HepG2 (cell line): ENCODE results near the gene CCDC142. TPM values are rescaled to one million over a fixed set of nuclear protein-coding genes. Genes with fewer than 3 reads are reported as not detected.

Experiments used
- ATM ChIP-seq: fragments of 450-650 bp; IDR thresholded peaks from 2 replicates; pipeline ENCODE4 v1.7.1; 2017; ENCODE audit warnings: mild to moderate bottlenecking, borderline replicate concordance
- HOXA3 ChIP-seq: sonication (generic); formaldehyde crosslinking; IDR thresholded peaks from 2 replicates; pipeline ENCODE4 v1.5.0; 2020; ENCODE audit warnings: missing genetic modification reagents
- KAT7 ChIP-seq: IDR thresholded peaks from 2 replicates; pipeline ENCODE4 v1.6.1; 2018; ENCODE audit warnings: borderline replicate concordance, missing compliant biosample characterization
- MYNN ChIP-seq: sonication (generic); formaldehyde crosslinking; IDR thresholded peaks from 2 replicates; pipeline ENCODE4 v1.4.0; 2020; ENCODE audit warnings: mild to moderate bottlenecking, low read depth, missing genetic modification reagents
- NFKBIZ ChIP-seq: IDR thresholded peaks from 2 replicates; pipeline ENCODE4 v1.6.1; 2018; ENCODE audit warnings: missing genetic modification reagents, missing compliant biosample characterization
- NFYB ChIP-seq: sonication (generic); formaldehyde crosslinking; IDR thresholded peaks from 2 replicates; pipeline ENCODE4 v1.4.0; 2020; ENCODE audit warnings: missing genetic modification reagents
- ZNF180 ChIP-seq: sonication (generic); formaldehyde crosslinking; IDR thresholded peaks from 2 replicates; pipeline ENCODE4 v1.4.0; 2020; ENCODE audit warnings: low read depth, missing genetic modification reagents, borderline replicate concordance
- ZNF367 ChIP-seq: sonication (generic); formaldehyde crosslinking; IDR thresholded peaks from 2 replicates; pipeline ENCODE4 v1.4.0; 2020; ENCODE audit warnings: missing genetic modification reagents, borderline replicate concordance
- ZNF432 ChIP-seq: sonication (generic); formaldehyde crosslinking; IDR thresholded peaks from 2 replicates; pipeline ENCODE4 v1.5.0; 2020; ENCODE audit warnings: missing genetic modification reagents, mild to moderate bottlenecking, borderline replicate concordance
- ZNF616 ChIP-seq: sonication (generic); formaldehyde crosslinking; IDR thresholded peaks from 2 replicates; pipeline ENCODE4 v1.5.0; 2020; ENCODE audit warnings: low read depth, mild to moderate bottlenecking, missing genetic modification reagents
- ZNF678 ChIP-seq: sonication (generic); formaldehyde crosslinking; IDR thresholded peaks from 2 replicates; pipeline ENCODE4 v1.4.0; 2020; ENCODE audit warnings: mild to moderate bottlenecking, missing genetic modification reagents
- polyA plus RNA-seq, 8 experiments: library from polyadenylated mRNA; depleted of rRNA in 3 of 8; stranded (reverse) in 7 of 8; unstranded in 1 of 8; fragments of >200 nt; fragmentation: Illumina TruSeq in 4 of 8; extraction: Trizol in 4 of 8; gene quantifications; 2 replicates each; pipeline versions ENCODE4 v1.2.1 to v1.2.3, GENCODE V29; 2011 to 2016; ENCODE audit warnings: low read depth in 4 of 8, missing spikeins in 1 of 8, mixed read lengths in 1 of 8; ENCODE audit not compliant: insufficient read depth in 1 of 8
- total RNA-seq, 5 experiments: library from RNA; depleted of rRNA; stranded (reverse); fragments of >200 nt; fragmentation: Illumina TruSeq; extraction: Trizol; gene quantifications; 2 replicates each; pipeline ENCODE4 v1.2.3, GENCODE V29; 2016; ENCODE audit warnings: low read depth in 1 of 5
- TF ChIP-seq, protein P1 (sequence below): sonication (generic); formaldehyde crosslinking; conservative IDR thresholded peaks from 2 replicates; pipeline ENCODE4 v1.4.0; 2020; ENCODE audit warnings: missing genetic modification reagents
- TF ChIP-seq, protein P2 (sequence below): sonication (generic); formaldehyde crosslinking; conservative IDR thresholded peaks from 2 replicates; pipeline ENCODE4 v1.4.0; 2020; ENCODE audit warnings: mild to moderate bottlenecking, missing genetic modification reagents, moderate library complexity
- TF ChIP-seq, protein P3 (sequence below): sonication (generic); formaldehyde crosslinking; IDR thresholded peaks from 2 replicates; pipeline ENCODE4 v1.4.0; 2020; ENCODE audit warnings: missing genetic modification reagents
- TF ChIP-seq, protein P4 (sequence below): sonication (generic); formaldehyde crosslinking; IDR thresholded peaks from 2 replicates; pipeline ENCODE4 v1.8.0; 2022; ENCODE audit warnings: low read depth, missing genetic modification reagents
- TF ChIP-seq, protein P5 (sequence below): sonication (generic); formaldehyde crosslinking; IDR thresholded peaks from 2 replicates; pipeline ENCODE4 v1.4.0; 2020; ENCODE audit warnings: missing genetic modification reagents

The CCDC142 gene
- total and polyA plus RNA-seq, 2 of the 13 experiments (the other 11 are each of a cell fraction or from before 2014, with no cell fraction given) = 14.7 to 30.4 TPM

DNA sequence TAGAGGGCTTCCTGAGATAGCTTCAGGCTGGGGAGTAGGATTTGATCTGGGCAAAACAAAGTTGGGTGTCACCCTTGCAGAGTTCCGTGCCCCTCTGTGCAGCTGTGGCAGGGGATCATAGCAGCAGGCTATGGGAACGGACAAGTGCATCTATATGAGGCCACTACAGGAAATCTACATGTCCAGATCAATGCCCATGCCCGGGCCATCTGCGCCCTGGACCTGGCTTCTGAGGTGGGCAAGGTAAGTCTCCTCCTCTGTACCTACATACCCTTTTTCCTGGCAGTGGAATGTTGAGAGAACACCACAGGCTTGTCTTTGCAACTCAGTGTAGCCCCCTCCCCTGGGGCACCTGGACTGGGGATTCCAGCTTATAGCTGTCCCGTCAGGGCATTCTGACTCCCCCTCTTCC, 57.8 kb downstream of the CCDC142 start (continued):
- TF ChIP-seq, protein P1, sequence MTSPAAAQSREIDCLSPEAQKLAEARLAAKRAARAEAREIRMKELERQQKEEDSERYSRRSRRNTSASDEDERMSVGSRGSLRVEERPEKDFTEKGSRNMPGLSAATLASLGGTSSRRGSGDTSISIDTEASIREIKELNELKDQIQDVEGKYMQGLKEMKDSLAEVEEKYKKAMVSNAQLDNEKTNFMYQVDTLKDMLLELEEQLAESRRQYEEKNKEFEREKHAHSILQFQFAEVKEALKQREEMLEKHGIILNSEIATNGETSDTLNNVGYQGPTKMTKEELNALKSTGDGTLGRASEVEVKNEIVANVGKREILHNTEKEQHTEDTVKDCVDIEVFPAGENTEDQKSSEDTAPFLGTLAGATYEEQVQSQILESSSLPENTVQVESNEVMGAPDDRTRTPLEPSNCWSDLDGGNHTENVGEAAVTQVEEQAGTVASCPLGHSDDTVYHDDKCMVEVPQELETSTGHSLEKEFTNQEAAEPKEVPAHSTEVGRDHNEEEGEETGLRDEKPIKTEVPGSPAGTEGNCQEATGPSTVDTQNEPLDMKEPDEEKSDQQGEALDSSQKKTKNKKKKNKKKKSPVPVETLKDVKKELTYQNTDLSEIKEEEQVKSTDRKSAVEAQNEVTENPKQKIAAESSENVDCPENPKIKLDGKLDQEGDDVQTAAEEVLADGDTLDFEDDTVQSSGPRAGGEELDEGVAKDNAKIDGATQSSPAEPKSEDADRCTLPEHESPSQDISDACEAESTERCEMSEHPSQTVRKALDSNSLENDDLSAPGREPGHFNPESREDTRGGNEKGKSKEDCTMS = no peak
- no peak for TF ChIP-seq ZNF180 (CRISPR knock-in tag)
- TF ChIP-seq ZNF616 (CRISPR knock-in tag) = 0 out of 2 replicates have a peak, but pooled peaks have one; percentile 41
- TF ChIP-seq NFYB (CRISPR knock-in tag) = no peak
- TF ChIP-seq, protein P2, sequence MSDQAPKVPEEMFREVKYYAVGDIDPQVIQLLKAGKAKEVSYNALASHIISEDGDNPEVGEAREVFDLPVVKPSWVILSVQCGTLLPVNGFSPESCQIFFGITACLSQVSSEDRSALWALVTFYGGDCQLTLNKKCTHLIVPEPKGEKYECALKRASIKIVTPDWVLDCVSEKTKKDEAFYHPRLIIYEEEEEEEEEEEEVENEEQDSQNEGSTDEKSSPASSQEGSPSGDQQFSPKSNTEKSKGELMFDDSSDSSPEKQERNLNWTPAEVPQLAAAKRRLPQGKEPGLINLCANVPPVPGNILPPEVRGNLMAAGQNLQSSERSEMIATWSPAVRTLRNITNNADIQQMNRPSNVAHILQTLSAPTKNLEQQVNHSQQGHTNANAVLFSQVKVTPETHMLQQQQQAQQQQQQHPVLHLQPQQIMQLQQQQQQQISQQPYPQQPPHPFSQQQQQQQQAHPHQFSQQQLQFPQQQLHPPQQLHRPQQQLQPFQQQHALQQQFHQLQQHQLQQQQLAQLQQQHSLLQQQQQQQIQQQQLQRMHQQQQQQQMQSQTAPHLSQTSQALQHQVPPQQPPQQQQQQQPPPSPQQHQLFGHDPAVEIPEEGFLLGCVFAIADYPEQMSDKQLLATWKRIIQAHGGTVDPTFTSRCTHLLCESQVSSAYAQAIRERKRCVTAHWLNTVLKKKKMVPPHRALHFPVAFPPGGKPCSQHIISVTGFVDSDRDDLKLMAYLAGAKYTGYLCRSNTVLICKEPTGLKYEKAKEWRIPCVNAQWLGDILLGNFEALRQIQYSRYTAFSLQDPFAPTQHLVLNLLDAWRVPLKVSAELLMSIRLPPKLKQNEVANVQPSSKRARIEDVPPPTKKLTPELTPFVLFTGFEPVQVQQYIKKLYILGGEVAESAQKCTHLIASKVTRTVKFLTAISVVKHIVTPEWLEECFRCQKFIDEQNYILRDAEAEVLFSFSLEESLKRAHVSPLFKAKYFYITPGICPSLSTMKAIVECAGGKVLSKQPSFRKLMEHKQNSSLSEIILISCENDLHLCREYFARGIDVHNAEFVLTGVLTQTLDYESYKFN = no peak; the same call in 1 of the 2 replicates
- no peak for TF ChIP-seq HOXA3
- TF ChIP-seq, protein P3, sequence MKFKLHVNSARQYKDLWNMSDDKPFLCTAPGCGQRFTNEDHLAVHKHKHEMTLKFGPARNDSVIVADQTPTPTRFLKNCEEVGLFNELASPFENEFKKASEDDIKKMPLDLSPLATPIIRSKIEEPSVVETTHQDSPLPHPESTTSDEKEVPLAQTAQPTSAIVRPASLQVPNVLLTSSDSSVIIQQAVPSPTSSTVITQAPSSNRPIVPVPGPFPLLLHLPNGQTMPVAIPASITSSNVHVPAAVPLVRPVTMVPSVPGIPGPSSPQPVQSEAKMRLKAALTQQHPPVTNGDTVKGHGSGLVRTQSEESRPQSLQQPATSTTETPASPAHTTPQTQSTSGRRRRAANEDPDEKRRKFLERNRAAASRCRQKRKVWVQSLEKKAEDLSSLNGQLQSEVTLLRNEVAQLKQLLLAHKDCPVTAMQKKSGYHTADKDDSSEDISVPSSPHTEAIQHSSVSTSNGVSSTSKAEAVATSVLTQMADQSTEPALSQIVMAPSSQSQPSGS (CRISPR knock-in tag) = no peak
- TF ChIP-seq, protein P4, sequence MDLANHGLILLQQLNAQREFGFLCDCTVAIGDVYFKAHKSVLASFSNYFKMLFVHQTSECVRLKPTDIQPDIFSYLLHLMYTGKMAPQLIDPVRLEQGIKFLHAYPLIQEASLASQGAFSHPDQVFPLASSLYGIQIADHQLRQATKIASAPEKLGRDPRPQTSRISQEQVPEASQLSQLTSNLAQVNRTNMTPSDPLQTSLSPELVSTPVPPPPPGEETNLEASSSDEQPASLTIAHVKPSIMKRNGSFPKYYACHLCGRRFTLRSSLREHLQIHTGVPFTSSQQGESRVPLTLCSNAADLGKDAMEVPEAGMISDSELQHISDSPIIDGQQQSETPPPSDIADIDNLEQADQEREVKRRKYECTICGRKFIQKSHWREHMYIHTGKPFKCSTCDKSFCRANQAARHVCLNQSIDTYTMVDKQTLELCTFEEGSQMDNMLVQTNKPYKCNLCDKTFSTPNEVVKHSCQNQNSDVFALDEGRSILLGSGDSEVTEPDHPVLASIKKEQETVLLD = no peak
- no peak for TF ChIP-seq ZNF432 (CRISPR knock-in tag)
- TF ChIP-seq ZNF367 (CRISPR knock-in tag) = no peak
- TF ChIP-seq KAT7 = no peak
- TF ChIP-seq NFKBIZ (CRISPR knock-in tag) = no peak
- TF ChIP-seq ZNF678 (CRISPR knock-in tag) = no peak
- TF ChIP-seq, protein P5, sequence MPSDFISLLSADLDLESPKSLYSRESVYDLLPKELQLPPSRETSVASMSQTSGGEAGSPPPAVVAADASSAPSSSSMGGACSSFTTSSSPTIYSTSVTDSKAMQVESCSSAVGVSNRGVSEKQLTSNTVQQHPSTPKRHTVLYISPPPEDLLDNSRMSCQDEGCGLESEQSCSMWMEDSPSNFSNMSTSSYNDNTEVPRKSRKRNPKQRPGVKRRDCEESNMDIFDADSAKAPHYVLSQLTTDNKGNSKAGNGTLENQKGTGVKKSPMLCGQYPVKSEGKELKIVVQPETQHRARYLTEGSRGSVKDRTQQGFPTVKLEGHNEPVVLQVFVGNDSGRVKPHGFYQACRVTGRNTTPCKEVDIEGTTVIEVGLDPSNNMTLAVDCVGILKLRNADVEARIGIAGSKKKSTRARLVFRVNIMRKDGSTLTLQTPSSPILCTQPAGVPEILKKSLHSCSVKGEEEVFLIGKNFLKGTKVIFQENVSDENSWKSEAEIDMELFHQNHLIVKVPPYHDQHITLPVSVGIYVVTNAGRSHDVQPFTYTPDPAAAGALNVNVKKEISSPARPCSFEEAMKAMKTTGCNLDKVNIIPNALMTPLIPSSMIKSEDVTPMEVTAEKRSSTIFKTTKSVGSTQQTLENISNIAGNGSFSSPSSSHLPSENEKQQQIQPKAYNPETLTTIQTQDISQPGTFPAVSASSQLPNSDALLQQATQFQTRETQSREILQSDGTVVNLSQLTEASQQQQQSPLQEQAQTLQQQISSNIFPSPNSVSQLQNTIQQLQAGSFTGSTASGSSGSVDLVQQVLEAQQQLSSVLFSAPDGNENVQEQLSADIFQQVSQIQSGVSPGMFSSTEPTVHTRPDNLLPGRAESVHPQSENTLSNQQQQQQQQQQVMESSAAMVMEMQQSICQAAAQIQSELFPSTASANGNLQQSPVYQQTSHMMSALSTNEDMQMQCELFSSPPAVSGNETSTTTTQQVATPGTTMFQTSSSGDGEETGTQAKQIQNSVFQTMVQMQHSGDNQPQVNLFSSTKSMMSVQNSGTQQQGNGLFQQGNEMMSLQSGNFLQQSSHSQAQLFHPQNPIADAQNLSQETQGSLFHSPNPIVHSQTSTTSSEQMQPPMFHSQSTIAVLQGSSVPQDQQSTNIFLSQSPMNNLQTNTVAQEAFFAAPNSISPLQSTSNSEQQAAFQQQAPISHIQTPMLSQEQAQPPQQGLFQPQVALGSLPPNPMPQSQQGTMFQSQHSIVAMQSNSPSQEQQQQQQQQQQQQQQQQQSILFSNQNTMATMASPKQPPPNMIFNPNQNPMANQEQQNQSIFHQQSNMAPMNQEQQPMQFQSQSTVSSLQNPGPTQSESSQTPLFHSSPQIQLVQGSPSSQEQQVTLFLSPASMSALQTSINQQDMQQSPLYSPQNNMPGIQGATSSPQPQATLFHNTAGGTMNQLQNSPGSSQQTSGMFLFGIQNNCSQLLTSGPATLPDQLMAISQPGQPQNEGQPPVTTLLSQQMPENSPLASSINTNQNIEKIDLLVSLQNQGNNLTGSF (CRISPR knock-in tag) = no peak
- no peak for TF ChIP-seq ATM
- no peak for TF ChIP-seq MYNN (CRISPR knock-in tag)
